Naive thymus-derived CD8-positive, alpha-beta T cell (primary cell): Measurements from ENCODE around the gene BCAR3. TPM values are rescaled to one million over a fixed set of nuclear protein-coding genes. Genes with fewer than 3 reads are reported as not detected.
A peak's percentile ranks its signal among the peaks of the same experiment; 100 is the strongest.
"Not testable (repeated sequence)": the region's sequence is repeated elsewhere in the genome, so short reads cannot be mapped to it uniquely, and the experiment has no call there.

Experiments used
- ATAC-seq, 2 donors: fragments of 150-1000 bp; cut with Tn5 transposase in 1 of 2; sonication (Bioruptor Pico), chemical (Tn5 transposase) in 1 of 2; 1 replicate in 1 of 2; 2 replicates in 1 of 2; pipeline ENCODE4 v1.10.0; 2021; ENCODE audit warnings: mild to moderate bottlenecking in 2 of 2, moderate library complexity in 2 of 2
- POLR2A ChIA-PET: fragments of 350-600 bp; sonication (Branson Sonifier 250); formaldehyde crosslinking; loops from one replicate; lab custom pipeline; 2021; ENCODE audit warnings: antibody characterized with exemption; lab: Charles Lee
- DNase-seq, 10 donors: peaks; one replicate each; pipeline versions ENCODE4 v3.0.0 to v3.0.0-alpha.2; 2020 to 2022
- H3K27ac Mint-ChIP-seq, 10 donors: one replicate each; pipeline ENCODE4 v1.8.0; 2020 to 2022; ENCODE audit warnings: mild to moderate bottlenecking in 10 of 10, mixed read lengths in 10 of 10, moderate library complexity in 4 of 10, inconsistent platforms in 1 of 10
- H3K27me3 Mint-ChIP-seq, 5 donors: one replicate each; pipeline ENCODE4 v1.8.0; 2021 to 2022; ENCODE audit warnings: mixed read lengths in 5 of 5
- H3K36me3 Mint-ChIP-seq, 3 donors: one replicate each; pipeline ENCODE4 v1.8.0; 2020 to 2022; ENCODE audit warnings: mixed read lengths in 3 of 3, mild to moderate bottlenecking in 2 of 3, inconsistent platforms in 1 of 3
- H3K4me1 Mint-ChIP-seq, 4 donors: one replicate each; pipeline ENCODE4 v1.8.0; 2021 to 2022; ENCODE audit warnings: mixed read lengths in 4 of 4
- H3K4me3 Mint-ChIP-seq, 10 donors: one replicate each; pipeline ENCODE4 v1.8.0; 2020 to 2022; ENCODE audit warnings: mild to moderate bottlenecking in 10 of 10, mixed read lengths in 10 of 10, moderate library complexity in 6 of 10, inconsistent platforms in 1 of 10
- H3K9me3 Mint-ChIP-seq, 9 donors: one replicate each; pipeline ENCODE4 v1.8.0; 2020 to 2022; ENCODE audit warnings: mixed read lengths in 9 of 9, mild to moderate bottlenecking in 3 of 9, inconsistent platforms in 1 of 9, moderate library complexity in 1 of 9
- polyA plus RNA-seq, 3 donors: library from polyadenylated mRNA; unstranded; fragments of 300-500 nt; fragmentation: Illumina TruSeq; gene quantifications; one replicate each; pipeline ENCODE4 v1.2.3, GENCODE V29; 2021
- total RNA-seq, 8 experiments: library from RNA in 2 of 8; stranded (reverse) in 2 of 8; gene quantifications; one replicate each; pipeline ENCODE4 v1.2.3 and lab custom pipeline; 2021 to 2026

Gene BCAR3
- total and polyA plus RNA-seq, 5 experiments from 2014 or later: 0.28 to 1.3 (median 0.66) TPM

GRCh38 chr1:93678946-93679480 is 2.6 kb downstream of the BCAR3 start:
- Mint-ChIP-seq H3K27ac (no peak overlapping the region), H3K27me3 (peaks cover 24 to 43% (median 31%) of the 10 kb centered on the region in 5 donors), H3K4me3 (peak overlapping the region in 1 of 10 donors; percentile 33), H3K4me1 (peaks cover 9 to 12% (median 11%) of the 10 kb centered on the region in 4 donors), H3K36me3 (peaks cover 0 to 7% (median 2%) of the 10 kb centered on the region in 3 donors), H3K9me3 (no peaks in the 10 kb centered on the region)
- POLR2A ChIA-PET: no interaction called here
- ATAC-seq (no peak), DNase-seq (no peak)

GRCh38 chr1:93678491-93678890 is 3.1 kb downstream of the BCAR3 start:
- peaks cover 0 to 7% (median 2%) of the 10 kb centered on the region in 3 donors for H3K36me3 Mint-ChIP-seq
- POLR2A ChIA-PET: no interaction called here
- H3K4me3 Mint-ChIP-seq: no peak overlapping the region
- H3K27ac Mint-ChIP-seq: no peak overlapping the region
- peaks cover 24 to 40% (median 28%) of the 10 kb centered on the region in 5 donors for H3K27me3 Mint-ChIP-seq
- DNase-seq (no peak), ATAC-seq (no peak)
- H3K9me3 Mint-ChIP-seq: no peaks in the 10 kb centered on the region
- H3K4me1 Mint-ChIP-seq: peaks cover 9 to 12% (median 11%) of the 10 kb centered on the region in 4 donors

GRCh38 chr1:93677729-93678128 is 3.9 kb downstream of the BCAR3 start:
- ATAC-seq: no peak

GRCh38 chr1:93676427-93676826 is 5.2 kb downstream of the BCAR3 start:
- no peak overlapping the region for H3K4me3 Mint-ChIP-seq
- no peak overlapping the region for H3K27ac Mint-ChIP-seq
- peaks cover 9 to 22% (median 13%) of the 10 kb centered on the region in 5 donors for H3K27me3 Mint-ChIP-seq
- POLR2A ChIA-PET: no interaction called here
- DNase-seq: no peak
- no peaks in the 10 kb centered on the region for H3K9me3 Mint-ChIP-seq
- H3K4me1 Mint-ChIP-seq: peaks cover 5 to 7% (median 6%) of the 10 kb centered on the region in 4 donors
- peaks cover 0 to 4% (median 2%) of the 10 kb centered on the region in 3 donors for H3K36me3 Mint-ChIP-seq
- ATAC-seq: no peak

More at GRCh38 chr1:93677729-93678128, 3.9 kb downstream of the BCAR3 start:
- Mint-ChIP-seq H3K4me1 (peaks cover 10 to 12% (median 11%) of the 10 kb centered on the region in 4 donors), H3K4me3 (no peak overlapping the region), H3K36me3 (peaks cover 0 to 7% (median 2%) of the 10 kb centered on the region in 3 donors), H3K27me3 (peaks cover 17 to 33% (median 21%) of the 10 kb centered on the region in 5 donors), H3K9me3 (no peaks in the 10 kb centered on the region), H3K27ac (no peak overlapping the region)
- no peak for DNase-seq
- POLR2A ChIA-PET: no interaction called here

- DNase-seq (no peak), ATAC-seq (no peak)
- Mint-ChIP-seq H3K4me1 (peaks cover 5 to 7% (median 6%) of the 10 kb centered on the region in 4 donors), H3K27ac (no peak overlapping the region), H3K36me3 (peaks cover 0 to 4% (median 2%) of the 10 kb centered on the region in 3 donors), H3K27me3 (peaks cover 7 to 21% (median 12%) of the 10 kb centered on the region in 5 donors), H3K9me3 (no peaks in the 10 kb centered on the region), H3K4me3 (no peak overlapping the region)
- POLR2A ChIA-PET: no interaction called here
Observed at GRCh38 chr1:93675931-93676330, 5.7 kb downstream of the BCAR3 start.

- Mint-ChIP-seq H3K4me1 (peaks cover 0 to 2% (median 1%) of the 10 kb centered on the region in 4 donors), H3K9me3 (no peaks in the 10 kb centered on the region), H3K27me3 (peaks cover under 1 to 15% (median 6%) of the 10 kb centered on the region in 5 donors), H3K27ac (no peak overlapping the region), H3K36me3 (no peaks in the 10 kb centered on the region), H3K4me3 (no peak overlapping the region)
- DNase-seq (no peak), ATAC-seq (no peak)
- POLR2A ChIA-PET: no interaction called here
Observed at GRCh38 chr1:93675271-93675670, 6.4 kb downstream of the BCAR3 start.

GRCh38 chr1:93674071-93674470 is 7.6 kb downstream of the BCAR3 start:
- H3K9me3 Mint-ChIP-seq, POLR2A ChIA-PET, H3K4me1 Mint-ChIP-seq, ATAC-seq, DNase-seq, H3K36me3 Mint-ChIP-seq, H3K27me3 Mint-ChIP-seq, H3K4me3 Mint-ChIP-seq, H3K27ac Mint-ChIP-seq: not testable (repeated sequence)

- peaks cover 0 to 5% (median 1%) of the 10 kb centered on the region in 5 donors for H3K27me3 Mint-ChIP-seq
- POLR2A ChIA-PET: no interaction called here
- DNase-seq: no peak
- no peak overlapping the region for H3K4me3 Mint-ChIP-seq
- H3K27ac Mint-ChIP-seq: peak overlapping the region in 1 of 10 donors; percentile 12
- ATAC-seq: no peak
- peaks cover 0 to 2% (median 1%) of the 10 kb centered on the region in 4 donors for H3K4me1 Mint-ChIP-seq
- H3K9me3 Mint-ChIP-seq: no peaks in the 10 kb centered on the region
- no peaks in the 10 kb centered on the region for H3K36me3 Mint-ChIP-seq
Observed at GRCh38 chr1:93673163-93673829, 8.3 kb downstream of the BCAR3 start.

- H3K36me3 Mint-ChIP-seq: no peaks in the 10 kb centered on the region
- POLR2A ChIA-PET: no interaction called here
- no peak overlapping the region for H3K4me3 Mint-ChIP-seq
- no peaks in the 10 kb centered on the region for H3K9me3 Mint-ChIP-seq
- H3K27ac Mint-ChIP-seq: peak overlapping the region in 1 of 10 donors; percentile 12
- H3K4me1 Mint-ChIP-seq: peaks cover 0 to 2% (median 1%) of the 10 kb centered on the region in 4 donors
- peaks cover 0 to 5% (median 0%) of the 10 kb centered on the region in 5 donors for H3K27me3 Mint-ChIP-seq
- DNase-seq (no peak), ATAC-seq (no peak)
Observed at GRCh38 chr1:93672477-93673162, 9.0 kb downstream of the BCAR3 start.

GRCh38 chr1:93672069-93672468 is 9.6 kb downstream of the BCAR3 start:
- Mint-ChIP-seq H3K36me3 (no peaks in the 10 kb centered on the region), H3K4me3 (no peak overlapping the region), H3K9me3 (no peaks in the 10 kb centered on the region), H3K27ac (no peak overlapping the region), H3K4me1 (peaks cover 0 to 2% (median 0%) of the 10 kb centered on the region in 4 donors), H3K27me3 (peaks cover 0 to 1% (median 0%) of the 10 kb centered on the region in 5 donors)
- DNase-seq (no peak), ATAC-seq (no peak)
- POLR2A ChIA-PET: no interaction called here

- H3K36me3 Mint-ChIP-seq: no peaks in the 10 kb centered on the region
- peaks cover 0 to 2% (median 0%) of the 10 kb centered on the region in 4 donors for H3K4me1 Mint-ChIP-seq
- H3K27ac Mint-ChIP-seq: no peak overlapping the region
- H3K27me3 Mint-ChIP-seq: peaks cover 0 to 3% (median 0%) of the 10 kb centered on the region in 5 donors
- ATAC-seq: no peak
- H3K4me3 Mint-ChIP-seq: no peak overlapping the region
- POLR2A ChIA-PET: no interaction called here
- H3K9me3 Mint-ChIP-seq: no peaks in the 10 kb centered on the region
- DNase-seq: no peak
Observed at GRCh38 chr1:93671099-93671621, 10.5 kb downstream of the BCAR3 start.

- Mint-ChIP-seq H3K27me3 (peaks cover 0 to 9% (median 0%) of the 10 kb centered on the region in 5 donors), H3K4me3 (no peak overlapping the region), H3K27ac (no peak overlapping the region), H3K4me1 (peaks cover 0 to 2% (median 0%) of the 10 kb centered on the region in 4 donors), H3K36me3 (no peaks in the 10 kb centered on the region), H3K9me3 (no peaks in the 10 kb centered on the region)
- DNase-seq (no peak), ATAC-seq (no peak)
- POLR2A ChIA-PET: no interaction called here
Observed at GRCh38 chr1:93670141-93670540, 11.5 kb downstream of the BCAR3 start.

GRCh38 chr1:93669369-93669768 is 12.3 kb downstream of the BCAR3 start:
- DNase-seq: no peak
- H3K9me3 Mint-ChIP-seq: no peaks in the 10 kb centered on the region
- H3K4me1 Mint-ChIP-seq: peaks cover 0 to 2% (median 0%) of the 10 kb centered on the region in 4 donors

More at GRCh38 chr1:93669369-93669768, 12.3 kb downstream of the BCAR3 start:
- H3K36me3 Mint-ChIP-seq: no peaks in the 10 kb centered on the region
- no peak overlapping the region for H3K4me3 Mint-ChIP-seq
- no peak overlapping the region for H3K27ac Mint-ChIP-seq
- ATAC-seq: no peak
- POLR2A ChIA-PET: no interaction called here
- peaks cover 0 to 9% (median 0%) of the 10 kb centered on the region in 5 donors for H3K27me3 Mint-ChIP-seq
